Caco-2 (cell line): Measurements from ENCODE around the gene ACOX1. TPM values are rescaled to one million over a fixed set of nuclear protein-coding genes. Genes with fewer than 3 reads are reported as not detected.

Source experiments
- BruUV-seq: library from RNA; stranded (reverse); fragments of 400-500 nt; replicated peaks from 2 replicates; lab custom pipeline; 2021; lab: Mats Ljungman, UMichigan
- CTCF ChIA-PET: fragments of 300-600 bp; sonication (Branson Sonifier 250); formaldehyde crosslinking; loops from one replicate; lab custom pipeline; 2022; ENCODE audit warnings: antibody characterized with exemption; lab: Charles Lee
- POLR2A ChIA-PET: fragments of 300-600 bp; sonication (Branson Sonifier 250); formaldehyde crosslinking; loops from one replicate; lab custom pipeline; 2022; ENCODE audit warnings: antibody characterized with exemption; lab: Charles Lee
- DNase-seq, 2 experiments: peaks; one replicate each; pipeline versions ENCODE4 v3.0.0 to v3.0.0-alpha.2; 2020 to 2022
- H3K27me3 ChIP-seq: replicated peaks from 2 replicates; pipeline ENCODE4 v1.6.0; 2011; ENCODE audit warnings: low read length; ENCODE audit not compliant: control insufficient read depth, insufficient read depth
- H3K36me3 ChIP-seq: 2 replicates; pipeline ENCODE4 v1.5.1; 2011; ENCODE audit warnings: low read length; ENCODE audit not compliant: control insufficient read depth, insufficient read depth
- H3K4me1 ChIP-seq: fragments of 250-450 bp; sonication (Bioruptor Pico); 2 replicates; pipeline ENCODE4 v1.5.1; 2020; ENCODE audit warnings: mild to moderate bottlenecking
- H3K4me3 ChIP-seq: 2 replicates; pipeline ENCODE4 v1.5.1; 2011; ENCODE audit warnings: low read depth, mild to moderate bottlenecking, control low read depth, low read length
- H3K9me3 ChIP-seq: fragments of 250-450 bp; sonication (Bioruptor Pico); 2 replicates; pipeline ENCODE4 v1.5.1; 2020; ENCODE audit warnings: mild to moderate bottlenecking, moderate library complexity
- H3K27ac Mint-ChIP-seq: one replicate; pipeline ENCODE4 v1.8.0; 2022; ENCODE audit warnings: mixed read lengths; ENCODE audit not compliant: unreplicated experiment
- H3K27me3 Mint-ChIP-seq: one replicate; pipeline ENCODE4 v1.8.0; 2022; ENCODE audit warnings: mixed read lengths; ENCODE audit not compliant: insufficient read depth, unreplicated experiment
- H3K36me3 Mint-ChIP-seq: one replicate; pipeline ENCODE4 v1.8.0; 2022; ENCODE audit warnings: mild to moderate bottlenecking, mixed read lengths; ENCODE audit not compliant: insufficient read depth, unreplicated experiment
- H3K4me1 Mint-ChIP-seq: one replicate; pipeline ENCODE4 v1.8.0; 2022; ENCODE audit warnings: low read depth, mixed read lengths; ENCODE audit not compliant: unreplicated experiment
- H3K4me3 Mint-ChIP-seq: one replicate; pipeline ENCODE4 v1.8.0; 2022; ENCODE audit warnings: mild to moderate bottlenecking, moderate library complexity, mixed read lengths; ENCODE audit not compliant: unreplicated experiment
- H3K9me3 Mint-ChIP-seq: one replicate; pipeline ENCODE4 v1.8.0; 2022; ENCODE audit warnings: mixed read lengths; ENCODE audit not compliant: unreplicated experiment
- intact Hi-C: fragments of 100-400 bp; cut with micrococcal nuclease; formaldehyde crosslinking; loops from one replicate; pipeline ENCODE4 v1.10.0; 2022; ENCODE audit not compliant: unreplicated experiment
- total RNA-seq: library from RNA; stranded (reverse); gene quantifications from 2 replicates; pipeline ENCODE4 v1.2.3, GENCODE V29; 2022
- TF ChIP-seq, protein P1 (sequence below), 2 experiments: fragments of 200-600 bp in 1 of 2; IDR thresholded peaks; 1 replicate in 1 of 2; 2 replicates in 1 of 2; pipeline versions ENCODE4 v1.5.1 to v1.8.0; 2011 to 2022; ENCODE audit warnings: antibody characterized with exemption in 1 of 2, control low read depth in 1 of 2, inconsistent platforms in 1 of 2, low read depth in 1 of 2, low read length in 1 of 2, mild to moderate bottlenecking in 1 of 2, moderate library complexity in 1 of 2; ENCODE audit not compliant: insufficient read depth in 1 of 2, severe bottlenecking in 1 of 2, unreplicated experiment in 1 of 2

ACOX1 gene
- total RNA-seq, 1 experiment from 2014 or later: 48.3 TPM

DNA sequence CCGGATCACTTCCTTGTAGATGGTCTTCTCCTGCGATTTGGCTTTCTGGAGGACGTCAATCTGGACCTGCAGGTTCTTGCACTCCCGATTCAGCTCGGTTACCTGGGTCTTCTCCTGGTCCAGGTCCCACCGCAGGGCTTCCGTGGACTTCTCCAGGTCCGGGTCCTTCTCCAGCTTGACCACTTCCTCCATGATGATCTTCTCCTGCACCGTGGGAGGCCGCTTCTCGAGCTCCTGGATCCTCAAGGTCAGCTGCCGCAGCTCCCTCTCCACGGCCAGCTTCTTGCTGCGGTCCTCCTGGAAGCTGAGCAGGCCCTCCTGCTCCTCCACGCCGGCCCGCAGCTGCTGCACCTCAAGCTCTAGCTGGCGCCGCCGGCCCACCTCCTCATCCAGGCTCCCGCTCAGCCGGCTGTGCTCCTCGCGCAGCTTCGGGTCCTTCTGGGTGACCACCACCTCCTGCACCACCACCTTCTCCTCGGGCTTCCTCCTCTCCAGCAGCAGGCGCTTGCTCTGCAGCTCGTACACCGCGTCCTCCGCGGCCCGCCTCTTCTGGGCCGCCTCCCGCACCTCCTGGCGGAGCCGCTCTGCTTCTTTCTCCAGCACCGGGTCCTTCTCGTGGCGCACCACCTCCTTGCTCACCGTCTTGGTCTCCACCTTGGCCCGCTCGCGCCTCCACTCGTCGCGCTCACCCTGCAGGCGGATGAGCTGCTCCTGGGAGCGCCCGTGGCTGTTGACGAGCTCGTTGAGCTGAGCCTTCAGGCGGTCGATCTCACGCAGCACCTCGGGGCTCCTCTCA is 29.9 kb upstream of the ACOX1 start:
- no peaks in the 10 kb centered on the region for H3K9me3 ChIP-seq
- no peaks in the 10 kb centered on the region for H3K27me3 ChIP-seq
- ChIA-PET CTCF (interaction anchor here (0.9 to 1.1 kb wide), 4 partner anchors 21 to 112 kb away, joined by 3 to 5 read pairs (median 4); partner anchors contain the start of genes FBF1 and TRIM65), POLR2A (no interaction called here)
- peaks cover 3% of the 10 kb centered on the region for H3K4me1 ChIP-seq
- Mint-ChIP-seq H3K4me1 (peaks cover 8% of the 10 kb centered on the region), H3K9me3 (peaks cover 6% of the 10 kb centered on the region), H3K27ac (no peak overlapping the region), H3K36me3 (peaks cover 9% of the 10 kb centered on the region), H3K4me3 (no peak overlapping the region), H3K27me3 (no peaks in the 10 kb centered on the region)
- peaks cover 1% of the 10 kb centered on the region; the same call in 1 of the 2 replicates for H3K36me3 ChIP-seq
- no TSS peak for BruUV-seq
- H3K4me3 ChIP-seq: no peak overlapping the region
- intact Hi-C loops: no loop called here
- DNase-seq: peak in 1 of 2 experiments; percentile 34
- TF ChIP-seq, protein P1, sequence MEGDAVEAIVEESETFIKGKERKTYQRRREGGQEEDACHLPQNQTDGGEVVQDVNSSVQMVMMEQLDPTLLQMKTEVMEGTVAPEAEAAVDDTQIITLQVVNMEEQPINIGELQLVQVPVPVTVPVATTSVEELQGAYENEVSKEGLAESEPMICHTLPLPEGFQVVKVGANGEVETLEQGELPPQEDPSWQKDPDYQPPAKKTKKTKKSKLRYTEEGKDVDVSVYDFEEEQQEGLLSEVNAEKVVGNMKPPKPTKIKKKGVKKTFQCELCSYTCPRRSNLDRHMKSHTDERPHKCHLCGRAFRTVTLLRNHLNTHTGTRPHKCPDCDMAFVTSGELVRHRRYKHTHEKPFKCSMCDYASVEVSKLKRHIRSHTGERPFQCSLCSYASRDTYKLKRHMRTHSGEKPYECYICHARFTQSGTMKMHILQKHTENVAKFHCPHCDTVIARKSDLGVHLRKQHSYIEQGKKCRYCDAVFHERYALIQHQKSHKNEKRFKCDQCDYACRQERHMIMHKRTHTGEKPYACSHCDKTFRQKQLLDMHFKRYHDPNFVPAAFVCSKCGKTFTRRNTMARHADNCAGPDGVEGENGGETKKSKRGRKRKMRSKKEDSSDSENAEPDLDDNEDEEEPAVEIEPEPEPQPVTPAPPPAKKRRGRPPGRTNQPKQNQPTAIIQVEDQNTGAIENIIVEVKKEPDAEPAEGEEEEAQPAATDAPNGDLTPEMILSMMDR (IDR thresholded peaks at IDR 0.05; ENCODE audit: insufficient read depth in 1 of 2, low read depth in 1 of 2, low read length in 1 of 2, severe bottlenecking in 1 of 2, unreplicated experiment in 1 of 2): no peak

- DNase-seq: no peak
- no peaks in the 10 kb centered on the region for H3K9me3 ChIP-seq
- Mint-ChIP-seq H3K4me3 (no peak overlapping the region), H3K27ac (no peak overlapping the region), H3K36me3 (peaks cover 9% of the 10 kb centered on the region), H3K4me1 (peaks cover 8% of the 10 kb centered on the region), H3K27me3 (no peaks in the 10 kb centered on the region), H3K9me3 (peaks cover 6% of the 10 kb centered on the region)
- H3K4me1 ChIP-seq: peaks cover 6% of the 10 kb centered on the region
- H3K4me3 ChIP-seq: no peak overlapping the region
- intact Hi-C loops: no loop called here
- ChIA-PET CTCF (interaction anchor here (0.9 to 1.7 kb wide), 4 partner anchors 21 to 103 kb away, joined by 3 to 7 read pairs (median 3); partner anchors contain the start of gene FBF1), POLR2A (interaction anchor here (0.6 kb wide), 1 partner anchor 60 kb away, joined by 4 read pairs; no protein-coding TSS in a partner anchor)
- peaks cover 1% of the 10 kb centered on the region; the same call in 1 of the 2 replicates for H3K36me3 ChIP-seq
- TF ChIP-seq, protein P1 (IDR thresholded peaks at IDR 0.05; ENCODE audit: insufficient read depth in 1 of 2, low read depth in 1 of 2, low read length in 1 of 2, severe bottlenecking in 1 of 2, unreplicated experiment in 1 of 2): no peak
- BruUV-seq: no TSS peak
- H3K27me3 ChIP-seq: no peaks in the 10 kb centered on the region
Measured at GRCh38 chr17:76008208-76008607, 29.2 kb upstream of the ACOX1 start.

GRCh38 chr17:76007850-76008165 is 28.8 kb upstream of the ACOX1 start:
- Histone ChIP-seq H3K9me3 (no peaks in the 10 kb centered on the region), H3K27me3 (no peaks in the 10 kb centered on the region), H3K4me3 (no peak overlapping the region), H3K36me3 (peaks cover 1% of the 10 kb centered on the region; the same call in 1 of the 2 replicates), H3K4me1 (peaks cover 10% of the 10 kb centered on the region)
- TF ChIP-seq, protein P1 (IDR thresholded peaks at IDR 0.05; ENCODE audit: insufficient read depth in 1 of 2, low read depth in 1 of 2, low read length in 1 of 2, severe bottlenecking in 1 of 2, unreplicated experiment in 1 of 2): no peak
- ChIA-PET POLR2A (interaction anchor here (0.6 kb wide), 1 partner anchor 60 kb away, joined by 4 read pairs; no protein-coding TSS in a partner anchor), CTCF (interaction anchor here (1.1 to 1.7 kb wide), 3 partner anchors 67 to 102 kb away, joined by 3 to 7 read pairs (median 3); partner anchors contain the start of gene FBF1)
- Mint-ChIP-seq H3K9me3 (peaks cover 6% of the 10 kb centered on the region), H3K27me3 (no peaks in the 10 kb centered on the region), H3K27ac (no peak overlapping the region), H3K4me1 (peaks cover 10% of the 10 kb centered on the region), H3K4me3 (no peak overlapping the region), H3K36me3 (peaks cover 9% of the 10 kb centered on the region)
- intact Hi-C loops: no loop called here
- DNase-seq: peak in 1 of 2 experiments; percentile 35
- BruUV-seq: no TSS peak
